Pancreas (tissue), 10 donors: Measurements from ENCODE around the gene JADE2. TPM values are rescaled to one million over a fixed set of nuclear protein-coding genes. Genes with fewer than 3 reads are reported as not detected.
A peak's percentile ranks its signal among the peaks of the same experiment; 100 is the strongest.

Experiments
- ATAC-seq, 4 donors: fragments of 200-7000 bp; cut with Tn5 transposase; one replicate each; pipeline versions ENCODE4 v1.8.0 to v1.9.1; 2020; ENCODE audit warnings: mild to moderate bottlenecking in 4 of 4, moderate library complexity in 4 of 4
- DNase-seq, 6 donors: peaks; one replicate each; pipeline ENCODE4 v3.0.0-alpha.2; 2020
- FAIRE-seq: peaks from 2 replicates; lab custom pipeline; 2012; peaks lifted over from hg19 to GRCh38; lab: Jason Lieb, UNC
- H3K27ac ChIP-seq, 4 donors: fragments of 200-600 bp; sonication (generic); 1 replicate in 3 of 4; 2 replicates in 1 of 4; pipeline versions ENCODE4 v1.5.0 to v1.8.0; 2020
- H3K27me3 ChIP-seq, 4 donors: fragments of 200-600 bp; one replicate each; pipeline ENCODE4 v1.8.0; 2021
- H3K36me3 ChIP-seq, 3 donors: fragments of 200-600 bp; sonication (generic) in 1 of 3; one replicate each; pipeline versions ENCODE4 v1.5.0 to v1.8.0; 2020 to 2021
- H3K4me1 ChIP-seq, 3 donors: fragments of 200-600 bp; one replicate each; pipeline ENCODE4 v1.8.0; 2021
- H3K4me3 ChIP-seq, 4 donors: fragments of 200-600 bp; sonication (generic) in 2 of 4; one replicate each; pipeline versions ENCODE4 v1.5.0 to v1.8.0; 2020 to 2021
- H3K9me3 ChIP-seq, 4 donors: fragments of 200-600 bp; one replicate each; pipeline ENCODE4 v1.8.0; 2021
- CTCF ChIP-seq, 4 donors: fragments of 200-600 bp; sonication (generic) in 3 of 4; IDR thresholded peaks; one replicate each; pipeline versions ENCODE4 v1.5.0 to v1.8.0; 2021; ENCODE audit warnings: antibody characterized with exemption in 4 of 4
- WGBS, 2 donors: extraction: QIAGEN DNeasy Blood & Tissue Kit; methylation state at CpG; one replicate each; pipeline ENCODE4 v1.1.7; 2013; 5-methylcytosine and 5-hydroxymethylcytosine counted together
- intact Hi-C, 3 donors: fragments of 100-400 bp; cut with DNase I; formaldehyde crosslinking; loops; one replicate each; pipeline versions ENCODE4 v1.11.1 to v1.14.2; 2022
- polyA plus RNA-seq, 2 donors: library from polyadenylated mRNA; stranded (reverse); fragments of 200-250 nt; gene quantifications; one replicate each; pipeline ENCODE4 v1.2.3, GENCODE V29; 2013
- total RNA-seq, 6 donors: library from RNA; stranded (reverse); fragmentation: NEBNext Ultra II Directional in 4 of 6; extraction: Animal tissue kit (Norgen Biotek cat#: 25700) in 4 of 6; gene quantifications; one replicate each; pipeline versions ENCODE4 v1.2.1 to v1.2.4, GENCODE V29; 2021 to 2023
- donor health status: healthy with polysubstance abuse.
- donor health status: DM: no; HTN: no; CAD: no; lungs with moderate emphysema.
- donor health status: DM: no; HTN: no; CAD: no.
- donor health status: control.
- donor health status: control.
- donor health status: Bipolar disorder and iron deficiency.
- donor health status: DM: yes; HTN: yes; CAD: no.
- donor health status: DM: no; HTN: no; CAD: no.
- donor health status: DM: no; HTN: no; CAD: no.
- donor health status: DM: yes; HTN: yes; CAD: no.

The JADE2 gene
- total and polyA plus RNA-seq, 8 donors: 9.6 to 42.7 (median 26.6) TPM

DNA sequence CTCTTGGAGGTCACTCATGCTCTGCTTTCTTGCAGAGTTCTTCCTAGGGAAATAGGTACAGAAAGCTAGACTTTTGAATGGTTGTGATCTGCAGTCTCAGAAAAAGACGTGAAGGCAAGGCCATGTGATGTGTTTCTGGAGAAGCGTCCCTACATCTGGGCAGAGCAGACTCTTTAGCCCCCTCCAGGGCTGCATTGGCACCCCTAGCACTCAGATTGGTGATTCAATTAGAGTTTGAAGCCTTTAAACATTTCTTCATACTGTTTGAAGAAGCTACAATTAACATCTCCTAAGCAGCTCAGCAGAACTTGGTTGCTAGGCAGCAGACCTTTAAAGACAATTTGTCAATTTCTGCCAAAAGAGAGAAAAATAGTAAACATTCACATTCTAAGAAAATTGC is 21.6 kb downstream of the JADE2 start:
- H3K9me3 ChIP-seq: no peaks in the 10 kb centered on the region
- no peak for TF ChIP-seq CTCF (IDR thresholded peaks at IDR 0.05)
- intact Hi-C loops: no loop called here
- no peak overlapping the region for H3K4me3 ChIP-seq
- WGBS, 2 donors: 90% methylated on average over 2 of the region's 2 CpGs
- FAIRE-seq: no peak
- H3K27me3 ChIP-seq: no peaks in the 10 kb centered on the region
- DNase-seq: no peak
- peaks cover 2 to 24% (median 15%) of the 10 kb centered on the region in 3 donors for H3K4me1 ChIP-seq
- no peak overlapping the region for H3K27ac ChIP-seq
- H3K36me3 ChIP-seq: peaks cover 0 to 16% (median 3%) of the 10 kb centered on the region in 3 donors
- no peak for ATAC-seq

- H3K36me3 ChIP-seq: peaks cover 0 to 16% (median 3%) of the 10 kb centered on the region in 3 donors
- no peaks in the 10 kb centered on the region for H3K9me3 ChIP-seq
- no peak for FAIRE-seq
- intact Hi-C loops: no loop called here
- H3K4me1 ChIP-seq: peaks cover 4 to 27% (median 18%) of the 10 kb centered on the region in 3 donors
- H3K4me3 ChIP-seq: no peak overlapping the region
- H3K27me3 ChIP-seq: no peaks in the 10 kb centered on the region
- peak in 3 of 6 donors; percentile 36 to 68 (median 66) for DNase-seq
- peak; percentile 40 to 74 (median 63) for ATAC-seq
- no peak for TF ChIP-seq CTCF (IDR thresholded peaks at IDR 0.05)
- no peak overlapping the region for H3K27ac ChIP-seq
- 59 to 65% methylated on average over 2 of the region's 2 CpGs for WGBS, 2 donors
Observed at GRCh38 chr5:134547579-134547978, 22.1 kb downstream of the JADE2 start.

DNA sequence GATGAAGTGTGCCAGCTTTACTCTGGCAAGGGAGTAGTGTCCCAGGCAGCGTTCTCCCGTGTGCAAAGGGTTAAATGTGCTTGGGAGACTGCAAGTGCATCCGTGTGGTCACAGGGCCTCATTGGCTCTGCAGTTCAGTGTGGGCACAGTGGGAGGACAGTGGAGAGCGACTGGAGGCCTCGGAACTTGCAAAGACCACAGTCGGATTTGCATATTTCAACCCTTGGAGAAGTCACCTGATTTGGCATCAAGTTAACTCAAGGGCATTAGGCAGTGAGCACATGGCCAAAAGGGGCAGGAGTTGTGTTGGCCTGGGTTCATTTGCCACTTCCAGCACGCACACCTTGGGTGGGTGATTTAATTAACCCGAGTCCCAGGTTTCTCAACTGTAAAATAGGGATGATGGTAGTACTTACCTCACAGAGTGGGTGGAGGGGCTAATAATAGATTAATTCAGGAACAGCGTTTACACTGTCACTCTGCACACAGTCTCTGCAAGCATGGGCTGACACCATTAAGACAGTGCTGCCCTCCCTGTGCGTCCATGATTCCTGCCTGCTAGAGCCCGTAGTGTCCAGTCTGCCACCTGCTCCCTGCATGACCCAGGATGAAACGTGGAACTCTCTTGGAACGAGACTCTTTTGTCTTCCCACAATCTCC is 22.7 kb downstream of the JADE2 start:
- peaks cover 0 to 16% (median 3%) of the 10 kb centered on the region in 3 donors for H3K36me3 ChIP-seq
- FAIRE-seq: no peak

GRCh38 chr5:134549714-134550113 is 24.2 kb downstream of the JADE2 start:
- Histone ChIP-seq H3K4me1 (peaks cover 12 to 30% (median 27%) of the 10 kb centered on the region in 3 donors), H3K27me3 (no peaks in the 10 kb centered on the region), H3K36me3 (peaks cover 0 to 25% (median 3%) of the 10 kb centered on the region in 3 donors), H3K27ac (no peak overlapping the region), H3K9me3 (no peaks in the 10 kb centered on the region), H3K4me3 (no peak overlapping the region)
- FAIRE-seq: no peak
- ATAC-seq: no peak
- intact Hi-C loops: no loop called here
- TF ChIP-seq CTCF (IDR thresholded peaks at IDR 0.05): no peak
- peak in 1 of 6 donors; percentile 13 for DNase-seq
- WGBS, 2 donors: 61 to 69% methylated on average over 3 of the region's 3 CpGs

More for the DNA sequence above, 22.7 kb downstream of the JADE2 start:
- Histone ChIP-seq H3K27me3 (no peaks in the 10 kb centered on the region), H3K4me1 (peaks cover 4 to 27% (median 20%) of the 10 kb centered on the region in 3 donors), H3K9me3 (no peaks in the 10 kb centered on the region), H3K27ac (no peak overlapping the region), H3K4me3 (no peak overlapping the region)
- no peak for DNase-seq
- no peak for TF ChIP-seq CTCF (IDR thresholded peaks at IDR 0.05)
- 74 to 81% methylated on average over 13 of the region's 13 CpGs for WGBS, 2 donors
- intact Hi-C loops: no loop called here
- ATAC-seq: peak in 2 of 4 donors; percentile 11 to 21
